HepG2 (cell line): ENCODE measurements around the gene UBE3D. TPM values are rescaled to one million over a fixed set of nuclear protein-coding genes. Genes with fewer than 3 reads are reported as not detected.

Experiments used
- ATAC-seq: fragments of 200-7000 bp; cut with Tn5 transposase; 3 replicates; pipeline ENCODE4 v1.9.1; 2020; ENCODE audit warnings: mild to moderate bottlenecking, moderate library complexity
- BruUV-seq: library from RNA; stranded (reverse); fragments of 400-500 nt; replicated peaks from 2 replicates; lab custom pipeline; 2021; lab: Mats Ljungman, UMichigan
- CTCF ChIA-PET: fragments of 300-600 bp; formaldehyde crosslinking; extraction: SDS; loops from one replicate; lab custom pipeline; 2021; ENCODE audit warnings: low total read pairs, inconsistent platforms, low intra/inter-chr PET ratio; lab: Yijun Ruan, JAX
- POLR2A ChIA-PET: fragments of 350-600 bp; sonication (Branson Sonifier 250); formaldehyde crosslinking; loops from one replicate; lab custom pipeline; 2020; ENCODE audit warnings: antibody characterized with exemption, inconsistent platforms; lab: Yijun Ruan, JAX
- DNase-seq: peaks from one replicate; pipeline ENCODE4 v3.0.0-alpha.2; 2015; ENCODE audit warnings: low spot score
- FAIRE-seq: peaks from 3 replicates; lab custom pipeline; 2011; peaks lifted over from hg19 to GRCh38; lab: Jason Lieb, UNC
- H2AFZ ChIP-seq: one replicate; pipeline ENCODE4 v1.6.1; 2011; ENCODE audit warnings: low read length, inconsistent platforms
- H3K27ac ChIP-seq: fragments of 300-600 bp; 3 replicates; pipeline ENCODE4 v1.8.0; 2011; ENCODE audit warnings: mixed run types, mild to moderate bottlenecking, mixed read lengths, low read length, inconsistent platforms; ENCODE audit not compliant: insufficient read depth; ENCODE audit errors: extremely low read length
- H3K27me3 ChIP-seq, 2 experiments: fragments of 200-600 bp in 1 of 2; 2 replicates in 1 of 2; 3 replicates in 1 of 2; pipeline versions ENCODE4 v1.6.0 to v1.8.0; 2011; ENCODE audit warnings: low read length in 2 of 2, mild to moderate bottlenecking in 2 of 2, moderate library complexity in 2 of 2, inconsistent platforms in 1 of 2; ENCODE audit not compliant: insufficient read depth in 2 of 2, control insufficient read depth in 1 of 2
- H3K36me3 ChIP-seq, 2 experiments: fragments of 200-600 bp in 1 of 2; replicated peaks in 1 of 2; 2 replicates in 1 of 2; 3 replicates in 1 of 2; pipeline versions ENCODE4 v1.5.1 to v1.8.0; 2011; ENCODE audit warnings: low read length in 2 of 2, inconsistent platforms in 1 of 2; ENCODE audit not compliant: insufficient read depth in 2 of 2, control insufficient read depth in 1 of 2
- H3K4me1 ChIP-seq: 2 replicates; pipeline ENCODE4 v1.5.1; 2012; ENCODE audit warnings: low read length, inconsistent platforms; ENCODE audit not compliant: insufficient read depth
- H3K4me2 ChIP-seq: 2 replicates; pipeline ENCODE4 v1.6.0; 2011; ENCODE audit warnings: low read depth, low read length, inconsistent platforms
- H3K4me3 ChIP-seq, 3 experiments: fragments of 200-600 bp in 1 of 3; sonication (generic), shearing (Covaris generic) in 1 of 3; replicated peaks in 1 of 3; 2 replicates each; pipeline ENCODE4 v1.5.1; 2011 to 2016; ENCODE audit warnings: low read length in 3 of 3, inconsistent platforms in 2 of 3, low read depth in 2 of 3, mild to moderate bottlenecking in 2 of 3, control low read depth in 1 of 3, mixed read lengths in 1 of 3; ENCODE audit not compliant: insufficient read depth in 1 of 3
- H3K79me2 ChIP-seq: one replicate; pipeline ENCODE4 v1.6.1; 2011; ENCODE audit warnings: low read length, inconsistent platforms; ENCODE audit not compliant: insufficient read depth
- H3K9ac ChIP-seq: 2 replicates; pipeline ENCODE4 v1.6.0; 2011; ENCODE audit warnings: mild to moderate bottlenecking, low read depth, low read length, inconsistent platforms; ENCODE audit not compliant: insufficient read depth
- H3K9me3 ChIP-seq: 2 replicates; pipeline ENCODE4 v1.5.1; 2012; ENCODE audit warnings: mild to moderate bottlenecking, low read length
- H4K20me1 ChIP-seq: 2 replicates; pipeline ENCODE4 v1.6.0; 2011; ENCODE audit warnings: inconsistent platforms, mild to moderate bottlenecking, low read length, moderate library complexity; ENCODE audit not compliant: insufficient read depth
- ZBTB7B ChIP-seq: sonication (generic); formaldehyde crosslinking; IDR thresholded peaks from 2 replicates; pipeline ENCODE4 v1.4.0; 2020; ENCODE audit warnings: missing genetic modification reagents
- ZNF432 ChIP-seq: sonication (generic); formaldehyde crosslinking; IDR thresholded peaks from 2 replicates; pipeline ENCODE4 v1.5.0; 2020; ENCODE audit warnings: missing genetic modification reagents, mild to moderate bottlenecking, borderline replicate concordance
- ZNF572 ChIP-seq: sonication (generic); formaldehyde crosslinking; IDR thresholded peaks from 2 replicates; pipeline ENCODE4 v1.5.1; 2020; ENCODE audit warnings: mild to moderate bottlenecking, missing genetic modification reagents
- WGBS: methylation state at CpG from one replicate; pipeline ENCODE4 v1.1.6; 2017; ENCODE audit warnings: low lambda C conversion rate; 5-methylcytosine and 5-hydroxymethylcytosine counted together
- in situ Hi-C: cut with HindIII; loops from 2 replicates; pipeline ENCODE4 v1.10.0; 2017; ENCODE audit warnings: low pct_unique_long_range_greater_than_20kb; ENCODE audit not compliant: extremely low pct_ligation_motif_present
- intact Hi-C: fragments of 100-400 bp; cut with micrococcal nuclease; formaldehyde crosslinking; loops from one replicate; pipeline ENCODE4 v1.10.0; 2022; ENCODE audit not compliant: unreplicated experiment
- polyA plus RNA-seq, 8 experiments: library from polyadenylated mRNA; depleted of rRNA in 3 of 8; stranded (reverse) in 7 of 8; unstranded in 1 of 8; fragments of >200 nt; fragmentation: Illumina TruSeq in 4 of 8; extraction: Trizol in 4 of 8; gene quantifications; 2 replicates each; pipeline versions ENCODE4 v1.2.1 to v1.2.3, GENCODE V29; 2011 to 2016; ENCODE audit warnings: low read depth in 4 of 8, missing spikeins in 1 of 8, mixed read lengths in 1 of 8; ENCODE audit not compliant: insufficient read depth in 1 of 8
- total RNA-seq, 5 experiments: library from RNA; depleted of rRNA; stranded (reverse); fragments of >200 nt; fragmentation: Illumina TruSeq; extraction: Trizol; gene quantifications; 2 replicates each; pipeline ENCODE4 v1.2.3, GENCODE V29; 2016; ENCODE audit warnings: low read depth in 1 of 5
- TF ChIP-seq, protein P1 (sequence below): sonication (generic); formaldehyde crosslinking; IDR thresholded peaks from 2 replicates; pipeline ENCODE4 v1.5.0; 2020; ENCODE audit warnings: missing genetic modification reagents, mild to moderate bottlenecking, borderline replicate concordance
- TF ChIP-seq, protein P2 (sequence below): sonication (generic); formaldehyde crosslinking; IDR thresholded peaks from 2 replicates; pipeline ENCODE4 v1.4.0; 2020; ENCODE audit warnings: mild to moderate bottlenecking, low read depth, missing genetic modification reagents

Gene UBE3D
- total and polyA plus RNA-seq, 2 of the 13 experiments (the other 11 are each of a cell fraction or from before 2014, with no cell fraction given): 5.1 to 11.4 TPM

DNA sequence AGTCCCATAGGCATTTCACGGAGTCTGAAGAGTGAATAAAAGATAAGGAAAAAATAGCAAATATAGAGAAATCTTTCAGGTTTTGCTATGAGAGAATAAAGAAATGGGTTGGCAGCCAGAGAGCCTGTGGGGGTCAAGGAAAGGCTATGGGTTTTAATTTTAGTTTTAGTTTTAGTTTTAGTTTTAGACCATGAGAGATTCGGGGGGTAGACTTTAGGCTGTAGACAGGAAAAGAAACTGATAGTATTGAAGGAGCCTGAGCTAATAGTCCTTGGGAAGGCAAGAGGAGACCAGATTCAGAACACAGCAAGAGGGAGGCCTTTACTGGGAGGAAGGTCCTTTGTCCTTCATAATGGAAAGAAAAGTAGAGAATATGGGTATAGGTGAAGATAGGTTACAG lies 21.1 kb upstream of the UBE3D start:
- ATAC-seq (no peak), FAIRE-seq (no peak), DNase-seq (no peak)
- no peaks in the 10 kb centered on the region for H3K79me2 ChIP-seq
- CTCF ChIA-PET: no interaction called here
- TF ChIP-seq ZNF432 (CRISPR knock-in tag): no peak
- no peaks in the 10 kb centered on the region for H3K9me3 ChIP-seq
- WGBS: 94% methylated on average over 2 of the region's 2 CpGs
- H3K36me3 ChIP-seq: no peaks in the 10 kb centered on the region
- no peak overlapping the region for H3K9ac ChIP-seq
- H3K4me2 ChIP-seq: no peak overlapping the region
- H4K20me1 ChIP-seq: no peaks in the 10 kb centered on the region
- POLR2A ChIA-PET: no interaction called here
- H3K4me1 ChIP-seq: no peaks in the 10 kb centered on the region
- no peaks in the 10 kb centered on the region for H3K27me3 ChIP-seq
- intact Hi-C loops: no loop called here
- no peak overlapping the region for H2AFZ ChIP-seq
- H3K27ac ChIP-seq: no peak overlapping the region
- H3K4me3 ChIP-seq: no peak overlapping the region
- no TSS peak for BruUV-seq
- in situ Hi-C loops: no loop called here

DNA sequence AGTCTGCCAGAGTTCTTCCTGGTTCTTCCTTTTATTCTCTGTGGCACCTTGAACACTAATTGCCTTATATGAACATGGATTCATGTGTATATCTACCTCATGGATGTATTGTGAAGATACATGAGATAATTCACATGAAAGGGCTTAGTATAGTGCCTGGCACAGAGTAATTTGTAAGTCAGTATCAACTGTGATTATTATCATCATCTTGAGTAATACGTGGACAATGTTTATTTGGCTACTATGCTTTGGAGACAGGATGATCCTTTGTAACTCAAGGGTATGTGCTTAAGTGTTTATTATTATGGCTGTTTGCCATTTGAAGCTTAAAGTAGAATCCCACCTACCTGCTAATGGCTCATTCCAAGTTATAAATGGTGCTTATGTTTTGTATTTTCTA lies 17.8 kb upstream of the UBE3D start:
- no TSS peak for BruUV-seq
- in situ Hi-C loops: no loop called here
- Histone ChIP-seq H3K79me2 (no peaks in the 10 kb centered on the region), H2AFZ (no peak overlapping the region), H3K4me2 (no peak overlapping the region), H3K4me3 (no peak overlapping the region), H3K9me3 (no peaks in the 10 kb centered on the region), H3K27ac (no peak overlapping the region), H3K27me3 (no peaks in the 10 kb centered on the region), H4K20me1 (no peaks in the 10 kb centered on the region), H3K4me1 (no peaks in the 10 kb centered on the region), H3K9ac (no peak overlapping the region)
- DNase-seq (no peak), ATAC-seq (no peak), FAIRE-seq (no peak)
- POLR2A ChIA-PET: no interaction called here
- CTCF ChIA-PET: no interaction called here
- TF ChIP-seq ZBTB7B (no peak), ZNF572 (no peak)
- TF ChIP-seq, protein P1, sequence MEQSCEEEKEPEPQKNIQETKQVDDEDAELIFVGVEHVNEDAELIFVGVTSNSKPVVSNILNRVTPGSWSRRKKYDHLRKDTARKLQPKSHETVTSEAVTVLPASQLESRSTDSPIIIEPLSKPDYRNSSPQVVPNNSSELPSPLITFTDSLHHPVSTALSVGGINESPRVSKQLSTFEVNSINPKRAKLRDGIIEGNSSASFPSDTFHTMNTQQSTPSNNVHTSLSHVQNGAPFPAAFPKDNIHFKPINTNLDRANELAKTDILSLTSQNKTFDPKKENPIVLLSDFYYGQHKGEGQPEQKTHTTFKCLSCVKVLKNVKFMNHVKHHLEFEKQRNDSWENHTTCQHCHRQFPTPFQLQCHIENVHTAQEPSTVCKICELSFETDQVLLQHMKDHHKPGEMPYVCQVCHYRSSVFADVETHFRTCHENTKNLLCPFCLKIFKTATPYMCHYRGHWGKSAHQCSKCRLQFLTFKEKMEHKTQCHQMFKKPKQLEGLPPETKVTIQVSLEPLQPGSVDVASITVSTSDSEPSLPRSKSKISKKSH (CRISPR knock-in tag): no peak
- TF ChIP-seq, protein P2, sequence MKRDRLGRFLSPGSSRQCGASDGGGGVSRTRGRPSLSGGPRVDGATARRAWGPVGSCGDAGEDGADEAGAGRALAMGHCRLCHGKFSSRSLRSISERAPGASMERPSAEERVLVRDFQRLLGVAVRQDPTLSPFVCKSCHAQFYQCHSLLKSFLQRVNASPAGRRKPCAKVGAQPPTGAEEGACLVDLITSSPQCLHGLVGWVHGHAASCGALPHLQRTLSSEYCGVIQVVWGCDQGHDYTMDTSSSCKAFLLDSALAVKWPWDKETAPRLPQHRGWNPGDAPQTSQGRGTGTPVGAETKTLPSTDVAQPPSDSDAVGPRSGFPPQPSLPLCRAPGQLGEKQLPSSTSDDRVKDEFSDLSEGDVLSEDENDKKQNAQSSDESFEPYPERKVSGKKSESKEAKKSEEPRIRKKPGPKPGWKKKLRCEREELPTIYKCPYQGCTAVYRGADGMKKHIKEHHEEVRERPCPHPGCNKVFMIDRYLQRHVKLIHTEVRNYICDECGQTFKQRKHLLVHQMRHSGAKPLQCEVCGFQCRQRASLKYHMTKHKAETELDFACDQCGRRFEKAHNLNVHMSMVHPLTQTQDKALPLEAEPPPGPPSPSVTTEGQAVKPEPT (CRISPR knock-in tag): no peak
- TF ChIP-seq, all 625 proteins: peak for 0
- H3K36me3 ChIP-seq: no peaks in the 10 kb centered on the region
- intact Hi-C loops: no loop called here
- 90% methylated on average over 1 of the region's 1 CpG for WGBS
